ENCODE results near the gene DBET. TPM values are rescaled to one million over a fixed set of nuclear protein-coding genes. Genes with fewer than 3 reads are reported as not detected.
"Not testable (repeated sequence)": the region's sequence is repeated elsewhere in the genome, so short reads cannot be mapped to it uniquely, and the experiment has no call there.

Gene DBET
- total RNA-seq, 1 donor from 2014 or later, result not detected

- H3K27me3 ChIP-seq (ENCODE audit: low read depth), result peaks cover 68% of the 10 kb centered on the region
- no peak for TF ChIP-seq CTCF (IDR thresholded peaks at IDR 0.05)
- DNase-seq, result no peak
Measured at GRCh38 chr4:190018201-190018920, 45.9 kb upstream of the DBET start.

GRCh38 chr4:190019023-190019858, 45.1 kb upstream of the DBET start:
- intact Hi-C loops (cut with DNase I), result no loop called here
- DNase-seq (no peak), ATAC-seq (no peak)
- Histone ChIP-seq H3K36me3 (no peaks in the 10 kb centered on the region), H3K4me3 (no peak overlapping the region), H3K27ac (no peak overlapping the region), H3K27me3 (ENCODE audit: low read depth) (peaks cover 67% of the 10 kb centered on the region), H3K4me1 (peaks cover 13% of the 10 kb centered on the region), H3K9me3 (no peaks in the 10 kb centered on the region)
- TF ChIP-seq CTCF (IDR thresholded peaks at IDR 0.05), result no peak

More at GRCh38 chr4:190018201-190018920, 45.9 kb upstream of the DBET start:
- peaks cover 13% of the 10 kb centered on the region for H3K4me1 ChIP-seq
- no peak overlapping the region for H3K4me3 ChIP-seq
- no peak for ATAC-seq
- H3K36me3 ChIP-seq, result no peaks in the 10 kb centered on the region
- no peak overlapping the region for H3K27ac ChIP-seq
- intact Hi-C loops (cut with DNase I), result no loop called here
- no peaks in the 10 kb centered on the region for H3K9me3 ChIP-seq

GRCh38 chr4:190019859-190020463, 44.3 kb upstream of the DBET start:
- DNase-seq; H3K27ac ChIP-seq; ATAC-seq; intact Hi-C loops (cut with DNase I); H3K4me3 ChIP-seq; H3K4me1 ChIP-seq; H3K9me3 ChIP-seq; H3K36me3 ChIP-seq: not testable (repeated sequence)
- H3K27me3 ChIP-seq (ENCODE audit: low read depth), result peaks cover 63% of the 10 kb centered on the region

GRCh38 chr4:190020790-190021717, 43.2 kb upstream of the DBET start:
- DNase-seq (peak; percentile 52), ATAC-seq (peak; percentile 42 to 63)
- H3K36me3 ChIP-seq, result no peaks in the 10 kb centered on the region
- peaks cover 53% of the 10 kb centered on the region for H3K27me3 ChIP-seq (ENCODE audit: low read depth)
- no peak for TF ChIP-seq CTCF (IDR thresholded peaks at IDR 0.05)
- H3K9me3 ChIP-seq, result no peaks in the 10 kb centered on the region
- peak overlapping the region; percentile 17 for H3K4me3 ChIP-seq
- no peak overlapping the region for H3K27ac ChIP-seq
- intact Hi-C loops (cut with DNase I), result no loop called here
- H3K4me1 ChIP-seq, result peaks cover 7% of the 10 kb centered on the region

GRCh38 chr4:190021973-190022372, 42.3 kb upstream of the DBET start:
- ATAC-seq, H3K4me3 ChIP-seq: not testable (repeated sequence)

GRCh38 chr4:190022614-190023281, 41.6 kb upstream of the DBET start:
- intact Hi-C loops (cut with DNase I); H3K36me3 ChIP-seq; H3K4me1 ChIP-seq; DNase-seq; H3K9me3 ChIP-seq; H3K27ac ChIP-seq: not testable (repeated sequence)
- peak; percentile 79 to 82 for ATAC-seq
- Histone ChIP-seq H3K27me3 (ENCODE audit: low read depth) (peaks cover 36% of the 10 kb centered on the region), H3K4me3 (peak overlapping the region; percentile 35)

More at GRCh38 chr4:190021973-190022372, 42.3 kb upstream of the DBET start:
- H3K27ac ChIP-seq; DNase-seq; intact Hi-C loops (cut with DNase I); H3K9me3 ChIP-seq; H3K36me3 ChIP-seq; H3K4me1 ChIP-seq: not testable (repeated sequence)
- H3K27me3 ChIP-seq (ENCODE audit: low read depth), result peaks cover 44% of the 10 kb centered on the region

- H3K4me1 ChIP-seq; H3K27ac ChIP-seq; H3K27me3 ChIP-seq (ENCODE audit: low read depth); ATAC-seq; DNase-seq; H3K36me3 ChIP-seq; H3K4me3 ChIP-seq; intact Hi-C loops (cut with DNase I); H3K9me3 ChIP-seq: not testable (repeated sequence)
Measured at GRCh38 chr4:190027156-190027555, 37.1 kb upstream of the DBET start, which contains the start of gene FRG2. FRG2 (minus strand) TSS chr4:190027256; CDS start chr4:190027204, 52 bp downstream.

GRCh38 chr4:190031264-190031663, 33.0 kb upstream of the DBET start:
- H3K4me3 ChIP-seq; H3K4me1 ChIP-seq; H3K9me3 ChIP-seq; ATAC-seq; intact Hi-C loops (cut with DNase I); H3K36me3 ChIP-seq; DNase-seq; H3K27me3 ChIP-seq (ENCODE audit: low read depth); H3K27ac ChIP-seq: not testable (repeated sequence)

Measured in lower lobe of right lung (tissue), 2 donors.